Stimulated activated CD8-positive, alpha-beta memory T cell treated with anti-CD3 and anti-CD28 coated beads, Interleukin-4, amount 100 ng/mL, for 1 hour (primary cell): ENCODE results near the gene GKN2.

Source experiments
- DNase-seq, 2 donors: peaks; one replicate each; pipeline ENCODE4 v3.0.0-alpha.2; 2020; ENCODE audit warnings: low read depth in 2 of 2, low spot score in 1 of 2

The GKN2 gene

GRCh38 chr2:68952887-68953521 is at the start of gene GKN2:
TSS of gene GKN2 (minus strand) at chr2:68952893. CDS start at chr2:68952861, 32 bp downstream.
- no peak for DNase-seq

GRCh38 chr2:69001879-69002278 is 49.2 kb upstream of the GKN2 start:
- DNase-seq: no peak

GRCh38 chr2:68997401-68997800 is 44.7 kb upstream of the GKN2 start:
- no peak for DNase-seq

- no peak for DNase-seq
Observed at GRCh38 chr2:68995916-68996315, 43.2 kb upstream of the GKN2 start.

- no peak for DNase-seq
Observed at GRCh38 chr2:68994864-68995263, 42.2 kb upstream of the GKN2 start.

GRCh38 chr2:68993660-68994059 is 41.0 kb upstream of the GKN2 start:
- DNase-seq: no peak

GRCh38 chr2:68992933-68993332 is 40.2 kb upstream of the GKN2 start:
- no peak for DNase-seq

- no peak for DNase-seq
Observed at GRCh38 chr2:68992341-68992740, 39.6 kb upstream of the GKN2 start.

GRCh38 chr2:68989035-68989434 is 36.3 kb upstream of the GKN2 start:
- DNase-seq: no peak

- no peak for DNase-seq
Observed at GRCh38 chr2:68987021-68987503, 34.4 kb upstream of the GKN2 start.

- no peak for DNase-seq
Observed at GRCh38 chr2:68980956-68981355, 28.3 kb upstream of the GKN2 start.

- no peak for DNase-seq
Observed at GRCh38 chr2:68978098-68978497, 25.4 kb upstream of the GKN2 start.

- no peak for DNase-seq
Observed at GRCh38 chr2:68977453-68977852, 24.8 kb upstream of the GKN2 start.

GRCh38 chr2:68975844-68976243 is 23.2 kb upstream of the GKN2 start:
- no peak for DNase-seq

GRCh38 chr2:68974946-68975665 is 22.4 kb upstream of the GKN2 start:
- no peak for DNase-seq

GRCh38 chr2:68974251-68974650 is 21.6 kb upstream of the GKN2 start, which contains the start of gene GKN1:
TSS of gene GKN1 (plus strand) at chr2:68974636. CDS start at chr2:68974678, 42 bp downstream.
- DNase-seq: no peak

GRCh38 chr2:68971591-68972231 is 19.0 kb upstream of the GKN2 start:
- no peak for DNase-seq

GRCh38 chr2:68970566-68971265 is 18.0 kb upstream of the GKN2 start:
- no peak for DNase-seq

- no peak for DNase-seq
Observed at GRCh38 chr2:68969736-68970490, 17.2 kb upstream of the GKN2 start.

GRCh38 chr2:68968221-68968620 is 15.5 kb upstream of the GKN2 start:
- DNase-seq: no peak

GRCh38 chr2:68964282-68964681 is 11.6 kb upstream of the GKN2 start:
- no peak for DNase-seq
